GM19468 (cell line): ENCODE measurements around the gene ARHGAP24.
"Not testable (repeated sequence)": the region's sequence is repeated elsewhere in the genome, so short reads cannot be mapped to it uniquely, and the experiment has no call there.

Experiments used
- ATAC-seq: cut with Tn5 transposase; IDR thresholded peaks from one replicate; pipeline ENCODE4 v1.9.1; 2021; ENCODE audit warnings: mild to moderate bottlenecking, moderate library complexity, moderate number of reproducible peaks; ENCODE audit not compliant: unreplicated experiment; ENCODE audit errors: extremely low read depth

Gene ARHGAP24

DNA sequence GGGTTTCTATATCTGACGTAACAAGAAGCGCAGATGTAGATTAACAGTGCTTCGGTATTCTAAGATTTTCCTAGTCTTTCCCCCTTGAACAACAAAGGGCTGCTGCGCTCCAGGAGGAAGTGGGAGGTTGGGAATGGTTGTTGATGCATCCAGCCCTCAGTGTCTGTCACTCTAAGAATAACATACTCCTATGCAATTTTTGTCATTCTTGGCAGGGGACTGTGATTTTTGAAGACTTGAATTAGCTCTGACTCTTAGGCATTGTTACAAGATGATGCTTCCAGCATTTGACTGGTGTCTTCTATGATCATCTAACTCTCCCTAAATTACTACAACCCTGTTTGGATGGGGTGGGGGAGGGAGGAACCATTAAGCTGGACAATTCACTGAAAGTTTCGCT, 394.2 kb downstream of the ARHGAP24 start:
- ATAC-seq = no peak

DNA sequence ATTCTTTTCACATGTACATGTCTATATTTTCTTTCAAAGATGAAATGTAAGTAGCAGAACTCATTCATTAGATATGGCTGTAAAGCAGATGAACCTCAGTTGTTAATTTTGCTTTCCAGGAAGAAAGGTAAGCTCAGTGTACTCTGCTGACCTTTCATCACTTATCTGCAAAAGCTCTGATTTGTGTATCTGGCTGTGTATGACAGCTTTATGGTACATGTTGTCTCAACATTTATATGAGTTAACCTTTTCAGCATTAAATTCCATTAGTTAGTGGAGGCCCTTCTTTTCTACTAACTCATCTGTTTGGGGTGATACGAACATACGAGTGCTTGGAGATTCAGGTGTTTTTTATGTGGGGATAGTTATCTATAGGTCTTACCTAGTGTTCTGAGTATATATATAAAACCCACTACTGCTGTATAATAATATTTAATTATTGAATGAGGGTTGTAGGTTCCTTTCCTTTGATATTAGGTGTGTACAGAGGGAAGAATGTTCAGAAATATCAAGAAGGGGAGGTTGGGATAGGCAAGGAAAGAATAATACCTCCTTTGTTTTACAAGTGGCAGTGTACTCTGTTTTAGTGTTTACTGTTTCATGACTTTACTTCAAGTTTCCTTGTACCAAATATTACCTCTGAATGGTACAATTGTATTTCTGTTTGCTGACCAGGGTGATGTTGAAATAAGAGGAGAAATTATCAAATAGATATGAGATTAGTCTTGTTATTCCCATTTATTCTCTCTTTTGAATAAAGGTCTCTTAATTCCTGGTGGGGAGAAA, 395.5 kb downstream of the ARHGAP24 start:
- no peak for ATAC-seq

DNA sequence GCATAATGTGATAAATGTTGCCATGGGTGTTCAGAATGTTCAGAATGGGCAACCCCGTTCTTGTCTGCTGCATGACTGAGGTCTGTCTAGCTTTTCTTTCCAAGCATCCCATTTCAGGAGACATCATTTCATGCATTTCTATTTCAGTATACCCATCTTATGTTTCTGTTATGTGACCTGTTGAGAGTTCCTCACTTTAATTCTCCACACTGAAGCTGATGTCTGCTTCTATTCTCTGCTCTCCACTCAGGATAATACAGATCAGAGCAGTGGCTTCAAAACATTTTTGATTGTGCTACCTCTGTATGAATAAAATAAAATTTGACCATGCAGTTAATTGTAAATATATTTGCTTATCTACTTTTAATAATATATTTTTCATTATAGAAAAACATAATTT, 398.6 kb downstream of the ARHGAP24 start:
- ATAC-seq = no peak

DNA sequence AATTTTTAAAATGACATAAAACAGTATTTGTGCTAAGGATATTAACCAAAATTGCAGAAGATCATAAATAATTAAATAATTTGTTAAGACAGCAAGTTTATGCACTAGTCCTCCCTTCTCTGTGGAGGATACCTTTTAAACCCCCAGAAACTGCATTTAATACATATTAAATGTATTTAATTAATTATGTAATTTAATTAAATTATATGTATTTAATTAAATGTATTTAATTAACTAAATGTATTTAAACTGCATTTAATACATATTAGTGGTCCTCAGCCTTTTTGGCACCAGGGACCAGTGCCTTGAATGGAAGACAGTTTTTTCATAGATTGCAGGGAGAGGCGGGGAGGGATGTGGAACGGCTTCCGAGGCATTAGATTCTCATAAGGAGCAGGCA, 404.6 kb downstream of the ARHGAP24 start:
- no peak for ATAC-seq

DNA sequence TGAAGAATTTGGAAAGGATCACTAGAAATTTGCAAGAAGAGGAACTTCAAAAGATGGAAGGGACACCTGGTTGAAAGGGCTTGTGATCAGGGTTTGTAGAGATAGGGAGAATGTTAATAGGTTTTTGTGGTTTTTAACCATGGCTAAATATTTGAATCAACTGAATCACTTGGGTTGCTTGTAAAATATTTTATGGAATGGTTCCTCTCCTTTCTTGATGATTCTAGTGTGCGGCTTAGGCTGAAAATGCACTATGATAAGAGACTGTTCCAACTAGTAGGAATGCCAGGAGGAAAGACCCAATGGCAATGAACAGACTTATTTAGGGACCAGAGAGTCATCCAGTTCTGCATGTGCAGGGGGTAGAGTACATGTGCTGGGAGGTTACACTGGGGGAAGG, 408.2 kb downstream of the ARHGAP24 start:
- ATAC-seq = no peak

DNA sequence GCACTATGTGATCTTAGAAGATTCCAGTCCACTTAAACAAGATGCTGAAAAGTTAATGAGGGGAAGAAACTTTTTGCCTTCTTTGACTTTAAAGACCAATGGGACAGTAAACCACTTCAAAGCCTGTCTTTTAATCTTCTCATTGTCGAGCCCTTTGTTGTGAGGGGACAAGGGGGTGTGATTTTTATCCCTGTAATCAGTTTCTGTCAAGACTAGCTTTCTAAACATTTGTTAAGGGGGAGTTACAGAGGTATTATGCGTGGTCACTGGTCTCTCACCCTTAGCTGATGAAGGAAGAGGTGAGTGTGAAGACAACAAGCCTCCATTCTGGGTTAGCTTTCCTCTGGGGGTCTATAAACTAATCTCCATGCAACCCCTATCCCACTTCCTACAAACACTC, 409.3 kb downstream of the ARHGAP24 start:
- no peak for ATAC-seq

DNA sequence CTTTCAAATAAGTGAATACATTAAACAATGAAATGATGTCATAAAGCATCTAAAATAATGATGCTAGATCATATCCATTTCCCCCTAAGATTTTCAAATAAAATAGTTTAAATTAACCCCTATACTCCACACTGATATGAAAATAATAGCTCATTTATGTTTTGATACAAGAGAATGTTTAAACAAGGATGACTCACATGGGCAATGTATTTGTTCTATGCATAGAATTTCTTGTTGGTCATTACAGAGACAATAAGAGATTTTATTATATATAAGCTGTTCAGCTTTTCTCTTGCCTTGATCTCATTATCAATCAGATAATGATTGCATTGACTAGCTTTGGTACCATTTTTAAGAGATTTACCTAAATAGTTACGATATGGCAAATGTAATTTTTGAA, 411.7 kb downstream of the ARHGAP24 start:
- ATAC-seq = no peak

DNA sequence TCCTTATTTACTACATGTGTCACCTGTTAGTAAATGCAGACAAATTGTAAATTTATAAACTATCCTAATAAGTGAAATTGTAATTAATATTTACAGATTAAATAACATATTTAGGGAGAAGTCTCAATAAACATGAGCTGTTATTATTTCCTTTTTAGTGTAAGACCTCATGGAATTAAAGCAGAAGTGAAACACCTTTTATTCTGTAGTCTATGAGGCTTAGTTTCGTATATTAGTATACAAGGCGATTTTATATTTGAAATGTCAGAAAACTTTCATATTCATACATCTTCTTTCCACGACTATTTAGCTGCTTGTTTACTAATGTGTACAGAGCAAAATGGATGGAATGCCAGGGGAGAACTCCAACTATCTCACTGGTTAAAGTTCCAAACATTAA, 414.4 kb downstream of the ARHGAP24 start:
- ATAC-seq = no peak

DNA sequence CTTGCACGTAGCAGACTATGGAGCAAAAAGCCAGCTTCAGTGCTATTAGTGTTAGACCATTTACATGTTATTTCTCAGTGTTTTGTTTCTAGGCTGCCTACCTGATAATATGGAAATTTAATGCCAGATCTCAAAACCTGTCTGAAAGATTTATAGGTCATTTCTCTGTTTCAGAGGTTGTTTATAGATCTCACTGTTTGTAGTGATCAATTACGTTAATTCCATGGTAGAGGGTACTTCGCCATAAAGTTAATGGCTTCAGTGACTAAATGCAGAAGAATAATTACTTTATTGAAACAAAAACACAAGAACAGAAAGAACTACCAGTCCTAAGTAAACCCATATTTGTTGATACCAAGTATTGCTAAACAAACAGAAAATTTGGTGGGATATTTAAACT, 420.8 kb downstream of the ARHGAP24 start:
- no peak for ATAC-seq

DNA sequence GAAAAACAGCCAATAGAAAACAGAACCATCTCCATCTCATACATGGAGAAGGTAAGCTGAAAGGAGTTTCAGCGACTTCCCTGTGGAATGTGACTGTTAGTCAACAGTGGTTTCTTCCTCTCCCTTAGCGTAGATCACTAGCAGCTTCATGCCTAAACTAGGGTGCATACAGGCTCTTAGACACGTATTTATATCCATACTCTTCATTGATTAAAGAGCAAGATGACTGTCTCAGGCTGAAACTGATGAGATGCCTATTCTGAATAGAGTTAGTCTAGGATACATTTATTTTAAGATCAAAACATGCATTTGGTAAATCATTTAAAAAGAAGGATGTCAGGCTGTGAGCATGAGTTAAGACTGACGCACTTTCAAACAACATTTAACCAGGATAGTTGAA, 423.3 kb downstream of the ARHGAP24 start:
- no peak for ATAC-seq

DNA sequence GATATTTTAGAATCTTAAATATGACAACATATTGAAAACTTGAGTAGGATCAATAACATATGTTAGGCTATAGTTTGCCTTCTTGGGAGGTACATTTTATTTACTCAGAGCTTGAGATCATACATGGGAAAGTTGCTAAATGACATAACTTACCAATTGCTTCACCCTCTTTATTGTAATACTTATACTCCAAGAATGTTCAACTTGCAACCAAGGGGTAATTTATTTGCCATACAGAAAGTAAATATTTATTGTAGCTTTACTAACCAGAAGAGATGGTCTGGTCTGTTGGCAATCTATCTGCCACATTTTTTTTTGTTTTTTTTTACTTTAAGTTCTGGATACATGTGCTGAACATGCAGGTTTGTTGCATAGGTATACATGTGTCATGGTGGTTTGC, 426.6 kb downstream of the ARHGAP24 start:
- no peak for ATAC-seq

DNA sequence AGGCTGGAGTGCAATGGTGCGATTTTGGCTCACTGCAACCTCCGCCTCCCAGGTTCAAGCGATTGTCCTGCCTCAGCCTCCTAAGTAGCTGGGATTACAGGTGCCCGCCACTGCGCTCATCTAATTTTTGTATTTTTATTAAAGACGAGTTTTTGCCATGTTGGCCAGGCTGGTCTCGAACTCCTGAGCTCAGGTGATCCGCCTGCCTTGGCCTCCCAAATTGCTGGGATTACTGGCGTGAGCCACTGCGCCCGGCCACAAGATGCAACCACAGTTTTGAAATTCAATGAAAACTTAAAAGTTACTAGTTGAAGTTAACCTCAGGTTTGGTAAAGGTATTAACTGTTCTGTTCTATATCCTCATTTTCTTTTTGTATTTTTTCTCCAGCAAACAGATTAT, 427.7 kb downstream of the ARHGAP24 start:
- not testable (repeated sequence) for ATAC-seq

DNA sequence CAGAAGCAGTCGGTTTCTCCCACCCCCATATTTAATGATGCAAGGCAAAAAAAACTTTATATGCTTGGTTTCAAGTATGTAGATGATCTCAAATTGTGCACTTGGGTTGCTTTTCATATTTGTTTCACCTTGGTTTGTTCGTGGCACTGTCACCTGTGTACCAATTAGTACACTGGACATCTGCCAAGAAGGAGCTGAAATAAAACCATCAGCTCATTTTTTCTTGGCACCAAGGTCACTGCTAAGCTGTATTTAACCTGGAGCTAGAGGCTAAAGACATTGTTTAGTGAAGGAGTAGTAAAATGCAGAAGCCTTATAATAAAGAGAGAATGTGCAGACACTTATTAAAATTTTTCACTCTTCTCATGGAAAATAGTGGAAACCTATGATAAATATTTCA, 430.8 kb downstream of the ARHGAP24 start:
- no peak for ATAC-seq

DNA sequence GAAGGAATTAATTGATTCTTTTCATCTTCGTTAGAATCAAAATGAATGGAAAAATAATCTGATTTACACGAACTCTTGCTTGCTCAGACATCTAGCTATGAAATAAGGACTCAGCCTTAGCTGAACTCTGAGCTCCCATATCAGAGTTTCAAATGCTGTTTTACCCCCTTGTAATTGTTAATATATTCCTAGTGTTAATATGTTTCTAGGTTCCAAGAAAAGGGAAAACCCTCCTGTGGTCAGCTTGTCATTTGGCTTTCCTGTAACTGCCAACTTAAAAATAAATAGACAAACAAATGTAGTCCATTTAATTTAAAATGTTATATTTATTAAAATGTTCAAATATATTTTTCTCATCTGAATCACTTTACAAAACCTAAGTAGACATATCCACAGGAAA, 432.1 kb downstream of the ARHGAP24 start:
- no peak for ATAC-seq

DNA sequence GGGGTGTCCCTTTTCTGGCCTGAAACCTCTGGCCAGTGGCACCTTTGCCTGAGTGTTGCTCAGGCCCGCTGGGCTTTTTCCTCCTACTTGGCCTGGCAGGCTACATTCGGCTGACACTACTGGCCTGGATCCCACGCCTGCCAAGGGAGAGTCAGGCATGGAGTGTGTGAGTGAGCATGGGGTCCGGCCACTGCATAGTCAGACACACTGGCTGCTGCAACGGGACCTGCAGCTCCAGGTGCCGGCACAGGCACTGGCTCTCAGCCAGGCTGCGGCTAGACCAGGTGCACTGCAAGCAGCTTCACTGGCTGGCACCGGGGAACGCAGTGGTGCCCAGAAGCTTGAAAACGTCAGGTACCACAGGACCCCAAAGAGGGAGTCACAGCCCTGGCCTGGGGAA, 434.9 kb downstream of the ARHGAP24 start:
- no peak for ATAC-seq

DNA sequence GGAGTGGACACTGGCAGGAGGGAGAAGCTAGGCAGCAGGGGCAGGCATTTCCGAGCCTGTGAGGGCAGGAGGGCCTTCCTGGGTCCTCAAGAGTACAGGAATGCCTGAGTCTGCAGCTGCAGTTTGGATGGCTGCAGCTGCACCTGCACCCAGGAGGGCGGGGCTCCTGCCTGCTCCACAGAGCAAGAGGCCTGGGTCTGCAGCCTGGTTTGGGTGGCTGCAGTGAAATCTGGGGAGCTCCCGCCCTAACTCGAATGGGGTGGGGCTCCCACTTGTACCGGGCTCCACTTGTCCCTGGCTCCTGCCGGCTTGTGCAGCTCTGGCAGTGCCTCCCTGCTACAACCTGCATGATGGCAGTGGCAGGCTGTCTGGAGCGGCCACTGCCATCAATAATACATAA, 436.0 kb downstream of the ARHGAP24 start:
- ATAC-seq = no peak

DNA sequence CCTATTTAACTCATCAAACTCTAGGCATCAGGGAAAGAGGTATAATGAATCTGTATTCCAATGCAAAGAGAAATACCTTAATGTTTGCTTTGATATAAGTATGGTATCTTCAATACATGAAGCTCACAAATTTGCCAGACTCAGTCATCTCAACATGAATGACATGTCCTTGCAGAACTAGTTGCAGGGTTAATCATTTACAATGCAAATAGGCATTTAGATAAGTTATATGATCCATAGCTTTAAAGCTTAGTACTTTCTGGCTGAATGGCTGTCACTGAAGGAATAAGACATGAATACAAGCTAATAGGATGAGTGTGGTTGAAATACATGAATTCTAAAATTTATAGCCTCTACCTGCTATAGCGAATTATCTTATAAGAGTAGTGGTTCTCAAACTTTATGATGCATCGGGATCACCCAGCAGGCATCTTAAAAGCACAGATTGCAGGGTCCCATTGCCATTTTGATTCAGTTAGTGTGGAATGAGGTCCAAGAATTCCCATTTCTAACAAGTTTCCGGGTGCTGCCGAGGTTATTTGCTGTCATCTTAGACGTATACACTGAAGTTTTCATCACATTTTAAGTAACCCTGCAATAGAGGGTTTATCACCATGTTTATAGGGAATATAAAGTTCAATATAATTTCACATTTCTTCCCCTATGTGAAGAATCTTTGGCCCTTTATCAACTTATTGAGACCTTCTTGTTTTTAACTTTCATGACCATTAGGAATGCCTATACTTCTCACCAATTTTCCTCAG, 439.2 kb downstream of the ARHGAP24 start:
- ATAC-seq = no peak

DNA sequence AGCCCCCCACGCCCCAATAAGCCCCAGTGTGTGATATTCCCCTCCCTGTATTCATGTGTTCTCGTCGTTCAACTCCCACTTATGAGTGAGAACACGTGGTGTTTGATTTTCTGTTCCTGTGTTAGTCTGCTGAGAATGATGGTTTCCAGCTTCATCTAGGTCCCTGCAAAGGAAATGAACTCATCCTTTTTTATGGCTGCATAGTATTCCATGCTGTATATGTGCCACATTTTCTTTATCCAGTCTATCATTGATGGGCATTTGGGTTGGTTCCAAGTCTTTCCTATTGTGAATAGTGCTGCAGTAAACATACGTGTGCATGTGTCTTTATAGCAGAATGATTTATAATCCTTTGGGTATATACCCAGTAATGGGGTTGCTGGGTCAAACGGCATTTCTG, 440.6 kb downstream of the ARHGAP24 start:
- ATAC-seq = not testable (repeated sequence)

DNA sequence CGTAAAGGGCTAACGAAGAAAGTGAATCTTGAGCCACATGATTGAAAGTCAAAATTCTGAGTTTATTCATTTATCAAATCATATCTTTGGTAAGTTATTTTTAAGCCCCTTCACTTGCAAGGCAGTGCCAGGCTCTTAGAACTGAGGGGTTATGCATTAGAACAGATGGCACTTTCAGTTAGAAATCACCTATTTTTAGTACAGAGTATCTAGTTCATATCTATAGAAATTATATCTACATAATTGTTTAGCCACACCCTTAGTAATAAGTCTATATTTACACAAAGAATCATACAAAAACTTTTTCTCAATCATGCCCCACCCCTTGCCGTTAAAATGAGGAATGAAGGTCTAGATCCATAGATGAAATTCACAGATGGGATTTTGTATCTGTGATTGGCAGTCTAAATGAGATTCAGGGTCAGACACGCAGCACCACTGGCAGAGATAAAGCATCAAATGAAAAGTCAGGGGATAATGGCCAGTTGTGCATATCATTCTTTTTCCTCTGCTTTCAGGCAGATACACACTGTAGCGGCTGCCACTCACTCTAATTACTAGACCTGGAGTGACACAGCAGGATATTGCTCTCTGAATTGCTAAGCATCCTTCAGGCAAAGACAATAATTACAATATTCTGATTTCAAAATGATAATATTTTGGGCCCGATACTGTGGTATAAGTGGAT, 444.4 kb downstream of the ARHGAP24 start:
- no peak for ATAC-seq

DNA sequence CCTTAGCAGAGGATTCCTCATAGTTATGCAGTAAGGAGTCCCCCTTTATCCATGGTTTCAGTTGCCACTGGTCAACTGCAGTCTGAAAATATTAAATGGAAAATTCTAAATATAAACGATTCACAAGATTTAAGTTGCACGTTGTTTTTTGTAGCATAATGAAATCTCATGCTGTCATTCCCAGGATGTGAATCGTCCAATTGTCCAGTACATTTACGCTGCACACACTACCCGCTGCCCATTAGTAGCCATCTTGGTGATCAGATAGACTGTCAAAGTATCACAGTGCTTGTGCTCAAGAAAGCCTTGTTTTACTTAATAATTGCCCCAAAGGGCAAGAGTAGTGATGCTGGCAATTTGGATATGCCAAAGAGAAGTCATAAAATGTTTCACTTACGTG, 450.1 kb downstream of the ARHGAP24 start:
- ATAC-seq = no peak
